Stimulated activated CD8-positive, alpha-beta memory T cell treated with anti-CD3 and anti-CD28 coated beads, Interleukin-4, amount 100 ng/mL, for 1 hour (primary cell): ENCODE results near the gene SNTA1.
"Not testable (repeated sequence)": the region's sequence is repeated elsewhere in the genome, so short reads cannot be mapped to it uniquely, and the experiment has no call there.

Experiments used
- DNase-seq, 2 donors: peaks; one replicate each; pipeline ENCODE4 v3.0.0-alpha.2; 2020; ENCODE audit warnings: low read depth in 2 of 2, low spot score in 1 of 2

Gene SNTA1

GRCh38 chr20:33466303-33466646 is 22.7 kb upstream of the SNTA1 start:
- DNase-seq, result no peak

DNA sequence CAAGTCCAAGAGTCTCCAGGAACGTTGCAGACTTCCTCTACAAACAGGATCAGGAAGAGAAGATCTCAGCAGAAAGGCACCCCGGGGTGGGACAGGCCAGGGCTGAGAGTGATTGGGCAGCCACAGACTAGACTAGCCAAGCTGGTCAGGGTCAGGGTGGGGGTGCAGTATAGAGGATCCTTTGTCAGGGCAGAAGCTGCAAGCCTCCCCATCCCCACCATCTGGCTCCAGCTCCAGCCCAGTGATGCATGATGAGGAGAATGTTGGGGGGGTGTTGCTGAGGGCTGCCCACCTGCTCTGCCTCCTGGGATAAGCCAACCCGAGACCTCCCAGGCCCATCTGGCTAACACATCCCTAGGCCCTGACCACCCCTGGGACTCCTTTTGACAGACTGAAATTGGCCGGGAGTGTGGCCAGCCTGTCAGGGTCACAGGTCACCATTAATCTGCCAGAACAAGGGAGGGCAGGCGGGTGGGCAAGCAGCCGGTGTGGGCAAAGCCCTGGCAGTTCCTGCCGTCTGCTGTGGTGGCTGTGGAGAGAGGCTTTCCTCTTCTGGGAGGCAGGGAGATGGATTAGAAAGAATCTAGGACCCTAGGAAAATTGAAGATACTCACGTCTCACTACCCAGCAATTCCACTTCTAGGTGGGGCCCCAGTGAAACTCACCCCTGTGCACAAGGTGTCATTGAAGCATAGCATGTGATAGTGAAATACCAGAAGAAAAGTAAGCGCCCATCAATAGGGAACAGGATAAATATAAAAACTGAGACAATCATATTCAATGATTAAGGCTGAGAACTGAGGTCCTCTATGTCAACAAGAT is 22.1 kb upstream of the SNTA1 start:
- no peak for DNase-seq

DNA sequence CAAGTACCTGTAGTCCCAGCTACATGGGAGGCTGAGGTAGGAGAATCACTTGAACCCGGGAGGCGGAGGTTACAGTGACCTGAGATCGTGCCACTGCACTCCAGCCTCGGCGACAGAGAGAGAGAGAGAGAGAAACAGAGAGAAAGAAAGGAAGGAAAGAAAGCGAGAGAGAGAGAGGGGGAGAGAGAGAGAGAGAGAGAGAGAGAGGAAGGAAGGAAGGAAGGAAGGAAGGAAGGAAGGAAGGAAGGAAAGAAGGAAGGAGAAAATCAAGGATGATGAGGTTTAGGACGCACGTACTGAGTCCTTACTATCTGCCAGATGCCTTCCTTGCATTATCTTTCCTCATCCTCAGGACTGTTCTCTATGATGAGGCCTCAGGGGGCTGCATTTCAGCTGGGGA is 21.2 kb upstream of the SNTA1 start:
- DNase-seq, result not testable (repeated sequence)

- no peak for DNase-seq
These were observed 20.0 kb upstream of the SNTA1 start for GRCh38 chr20:33463332-33464101.

- DNase-seq, result no peak
These were observed 17.1 kb upstream of the SNTA1 start for GRCh38 chr20:33460711-33461110.

DNA sequence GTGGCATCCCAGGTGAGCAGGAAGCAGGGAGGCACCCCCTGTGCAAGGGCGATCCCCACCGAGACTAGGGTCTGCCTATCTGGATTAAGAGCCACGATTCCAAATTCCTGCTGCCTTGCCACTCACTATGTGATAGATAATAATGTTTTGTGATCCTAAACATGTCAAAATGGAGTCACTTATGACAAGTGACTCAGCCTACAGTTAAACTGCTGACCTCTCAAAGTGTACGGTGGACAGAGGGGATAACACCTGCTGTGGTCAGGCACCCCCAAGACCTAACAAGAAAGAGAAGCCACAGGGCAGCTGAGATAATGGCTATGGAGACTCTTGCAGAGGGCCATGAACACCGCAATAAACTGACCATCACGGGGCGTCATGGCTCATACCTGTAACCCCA is 16.0 kb upstream of the SNTA1 start:
- no peak for DNase-seq

DNA sequence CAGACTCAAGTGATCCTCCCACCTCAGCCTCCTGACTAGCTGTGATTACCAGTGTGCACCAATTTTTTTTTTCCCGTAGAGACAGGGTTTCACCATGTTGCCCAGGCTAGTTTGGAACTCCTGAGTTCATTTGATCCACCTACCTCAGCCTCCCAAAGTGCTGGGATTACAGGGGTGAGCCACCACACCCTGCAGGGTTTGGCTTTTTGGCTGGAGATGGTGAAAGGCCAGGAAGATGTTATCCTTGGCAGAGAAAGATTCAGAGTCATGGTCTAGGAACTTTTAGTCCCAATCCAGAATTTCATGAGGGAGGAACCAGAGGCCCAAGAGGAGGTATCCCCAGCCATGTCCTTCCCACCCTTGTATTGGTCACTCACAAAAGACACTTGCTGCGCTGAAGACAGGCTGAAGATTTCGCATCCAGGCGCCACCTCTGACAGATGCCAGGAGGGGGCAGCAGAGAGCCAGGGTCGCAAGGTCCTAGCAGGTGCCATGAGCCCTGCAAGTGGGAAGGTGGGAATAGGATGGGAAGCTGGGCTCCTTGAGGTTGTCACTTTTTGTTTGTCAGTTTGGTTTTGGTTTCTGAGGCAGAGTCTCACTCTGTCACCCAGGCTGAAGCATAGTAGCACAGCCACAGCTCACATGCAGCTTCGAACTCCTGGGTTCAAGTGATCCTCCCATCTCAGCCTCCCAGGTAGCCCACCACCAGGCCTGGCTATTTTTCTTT is 13.5 kb upstream of the SNTA1 start:
- DNase-seq, result peak; percentile 54 to 70

- no peak for DNase-seq
These were observed 7.3 kb upstream of the SNTA1 start for GRCh38 chr20:33450867-33451266.

- DNase-seq, result no peak
These were observed 2.5 kb upstream of the SNTA1 start for GRCh38 chr20:33445881-33446625.

GRCh38 chr20:33444797-33445560 is 1.4 kb upstream of the SNTA1 start:
- no peak for DNase-seq

GRCh38 chr20:33443006-33443511 is 504 bp downstream of the SNTA1 start:
- DNase-seq, result no peak

- no peak for DNase-seq
These were observed 1.2 kb downstream of the SNTA1 start for GRCh38 chr20:33442136-33443005.

GRCh38 chr20:33441142-33441955 is 2.2 kb downstream of the SNTA1 start:
- no peak for DNase-seq

DNA sequence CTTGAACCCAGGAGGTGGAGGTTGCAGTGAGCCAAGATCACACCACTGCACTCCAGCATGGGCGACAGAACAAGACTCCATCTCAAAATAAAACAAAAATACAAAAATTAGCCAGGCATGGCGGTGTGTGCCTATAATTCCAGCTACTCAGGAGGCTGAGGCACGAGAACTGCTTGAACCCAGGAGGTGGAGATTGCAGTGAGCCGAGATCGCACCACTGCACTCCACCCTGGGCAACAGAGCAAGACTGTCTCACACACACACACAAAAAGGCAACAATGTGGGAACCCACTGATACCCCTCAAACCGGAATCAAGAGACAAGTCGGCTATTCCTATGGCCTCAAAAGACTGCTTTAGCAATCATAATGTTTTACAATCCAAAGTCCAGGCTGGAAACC is 3.0 kb downstream of the SNTA1 start:
- not testable (repeated sequence) for DNase-seq

DNA sequence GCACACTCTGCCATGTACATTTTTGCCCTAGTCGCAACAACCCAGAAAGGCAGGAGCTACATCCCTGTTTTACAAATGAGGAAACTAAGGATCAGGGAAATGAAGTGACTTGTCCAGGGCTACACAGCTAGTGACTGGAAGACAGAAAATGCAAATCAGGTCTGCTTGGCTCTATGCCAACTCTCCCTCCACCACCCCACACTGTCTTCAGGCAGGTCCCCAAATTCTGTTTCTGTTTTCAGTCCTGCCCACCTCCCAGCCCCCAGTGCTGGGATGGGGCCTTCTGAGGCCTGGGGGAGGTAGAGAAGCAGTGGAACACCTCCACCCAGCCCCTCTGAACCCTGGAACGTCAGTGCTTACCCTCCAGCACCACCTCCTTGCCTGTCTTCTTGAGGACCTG is 5.1 kb downstream of the SNTA1 start:
- no peak for DNase-seq

GRCh38 chr20:33437141-33437911 is 6.2 kb downstream of the SNTA1 start:
- DNase-seq, result no peak

DNA sequence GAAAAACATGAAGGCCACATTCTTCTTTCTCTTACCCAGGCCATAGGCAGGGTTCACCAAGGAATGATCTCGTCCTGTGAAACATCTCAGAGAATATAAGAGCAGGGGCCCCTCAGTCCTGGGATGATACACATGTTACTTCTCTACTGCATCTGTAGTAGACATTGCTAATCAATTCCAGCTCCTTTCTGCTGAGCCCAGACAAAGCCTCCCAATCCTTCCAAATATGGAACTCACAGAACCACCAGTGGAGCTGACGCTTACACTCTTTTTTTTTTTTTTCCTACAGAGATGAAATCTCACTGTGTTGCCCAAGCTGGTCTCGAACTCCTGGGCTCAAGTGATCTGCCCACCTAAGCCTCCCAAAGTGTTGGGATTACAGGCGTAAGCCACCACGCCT is 9.1 kb downstream of the SNTA1 start:
- no peak for DNase-seq
